Activated naive CD8-positive, alpha-beta T cell treated with anti-CD3 and anti-CD28 coated beads, Interleukin-2, amount 50 U/mL, for 24 hours (primary cell): ENCODE results near the gene ANO5.

Experiments
- ATAC-seq: fragments of 150-1000 bp; cut with Tn5 transposase; one replicate; pipeline ENCODE4 v1.10.0; 2021
- DNase-seq: peaks from one replicate; pipeline ENCODE4 v3.0.0; 2021
- H3K27ac Mint-ChIP-seq: one replicate; pipeline ENCODE4 v1.8.0; 2021; ENCODE audit warnings: mild to moderate bottlenecking, mixed read lengths
- H3K27me3 Mint-ChIP-seq: one replicate; pipeline ENCODE4 v1.8.0; 2021; ENCODE audit warnings: mixed read lengths
- H3K36me3 Mint-ChIP-seq: one replicate; pipeline ENCODE4 v1.8.0; 2021; ENCODE audit warnings: low read depth, mixed read lengths
- H3K4me1 Mint-ChIP-seq: one replicate; pipeline ENCODE4 v1.8.0; 2021; ENCODE audit warnings: mixed read lengths
- H3K4me3 Mint-ChIP-seq: one replicate; pipeline ENCODE4 v1.8.0; 2021; ENCODE audit warnings: mild to moderate bottlenecking, moderate library complexity, mixed read lengths
- H3K9me3 Mint-ChIP-seq: one replicate; pipeline ENCODE4 v1.8.0; 2021; ENCODE audit warnings: mixed read lengths

The ANO5 gene

DNA sequence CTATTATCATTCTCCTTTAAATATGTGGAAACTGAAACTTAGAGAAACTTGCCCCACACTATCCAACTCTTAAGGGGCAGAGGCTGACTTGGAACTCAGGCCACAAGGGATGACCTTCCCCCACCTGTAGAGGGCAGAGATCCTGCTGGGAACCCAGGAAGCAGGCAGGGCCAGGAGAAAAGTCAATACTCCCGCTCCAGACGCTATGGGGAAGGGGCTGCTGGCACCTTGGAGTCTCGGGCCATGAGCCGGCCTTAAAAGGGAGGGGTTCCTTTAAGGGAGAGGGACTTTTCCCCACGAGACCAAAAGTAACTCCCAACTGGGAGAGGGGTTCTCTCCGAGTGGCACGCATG is 620 bp upstream of the ANO5 start:
- Mint-ChIP-seq H3K9me3 (no peaks in the 10 kb centered on the region), H3K36me3 (no peaks in the 10 kb centered on the region), H3K27me3 (peaks cover 35% of the 10 kb centered on the region), H3K27ac (no peak overlapping the region), H3K4me1 (peaks cover 8% of the 10 kb centered on the region), H3K4me3 (peak overlapping the region; percentile 42)
- no peak for DNase-seq
- no peak for ATAC-seq

GRCh38 chr11:22193348-22194051 is 615 bp downstream of the ANO5 start:
- Mint-ChIP-seq H3K36me3 (no peaks in the 10 kb centered on the region), H3K27me3 (peaks cover 35% of the 10 kb centered on the region), H3K4me1 (peaks cover 8% of the 10 kb centered on the region), H3K27ac (no peak overlapping the region), H3K9me3 (no peaks in the 10 kb centered on the region), H3K4me3 (peak overlapping the region; percentile 42)
- ATAC-seq: peak; percentile 20
- DNase-seq: peak; percentile 2

DNA sequence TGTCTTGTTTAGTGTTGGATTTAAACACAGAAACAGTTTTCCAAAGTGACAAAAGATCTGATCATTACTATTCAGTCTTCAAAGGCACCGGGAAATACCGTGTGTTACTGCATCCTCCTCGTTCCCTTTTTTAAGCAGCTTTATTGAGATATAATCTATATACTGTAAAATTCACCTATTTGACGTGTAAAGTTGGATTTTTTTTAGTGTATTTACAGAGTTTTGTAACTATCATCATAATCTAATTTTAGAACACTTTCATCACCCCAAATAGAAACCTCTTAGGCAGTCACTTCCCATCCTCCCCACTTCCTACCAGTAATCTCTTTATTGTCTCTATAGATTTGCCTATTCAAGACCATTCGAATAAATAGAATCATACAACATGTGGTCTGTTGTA is 1.4 kb downstream of the ANO5 start:
- Mint-ChIP-seq H3K9me3 (no peaks in the 10 kb centered on the region), H3K4me1 (peaks cover 8% of the 10 kb centered on the region), H3K27me3 (peaks cover 35% of the 10 kb centered on the region), H3K4me3 (no peak overlapping the region), H3K27ac (no peak overlapping the region), H3K36me3 (no peaks in the 10 kb centered on the region)
- no peak for ATAC-seq
- DNase-seq: no peak

DNA sequence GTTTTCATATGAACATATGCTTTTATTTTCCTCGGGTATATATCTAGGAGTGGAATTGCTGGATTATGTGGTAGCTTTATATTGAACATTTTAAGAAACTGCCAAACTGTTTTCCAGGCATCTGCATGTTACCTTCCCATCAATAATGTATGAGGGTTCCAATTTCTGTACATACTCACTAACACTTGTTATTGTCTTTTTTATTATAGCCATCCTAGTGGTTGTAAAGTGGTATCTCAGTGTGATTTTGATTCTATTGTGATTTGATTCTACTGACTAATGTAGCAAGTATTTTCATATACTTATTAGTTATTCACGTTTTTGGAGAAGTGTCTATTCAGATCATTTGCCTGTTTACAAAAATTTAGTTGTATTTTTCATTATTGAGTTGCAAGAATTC is 2.0 kb downstream of the ANO5 start:
- peaks cover 35% of the 10 kb centered on the region for H3K27me3 Mint-ChIP-seq
- DNase-seq: no peak
- H3K4me1 Mint-ChIP-seq: peaks cover 8% of the 10 kb centered on the region

DNA sequence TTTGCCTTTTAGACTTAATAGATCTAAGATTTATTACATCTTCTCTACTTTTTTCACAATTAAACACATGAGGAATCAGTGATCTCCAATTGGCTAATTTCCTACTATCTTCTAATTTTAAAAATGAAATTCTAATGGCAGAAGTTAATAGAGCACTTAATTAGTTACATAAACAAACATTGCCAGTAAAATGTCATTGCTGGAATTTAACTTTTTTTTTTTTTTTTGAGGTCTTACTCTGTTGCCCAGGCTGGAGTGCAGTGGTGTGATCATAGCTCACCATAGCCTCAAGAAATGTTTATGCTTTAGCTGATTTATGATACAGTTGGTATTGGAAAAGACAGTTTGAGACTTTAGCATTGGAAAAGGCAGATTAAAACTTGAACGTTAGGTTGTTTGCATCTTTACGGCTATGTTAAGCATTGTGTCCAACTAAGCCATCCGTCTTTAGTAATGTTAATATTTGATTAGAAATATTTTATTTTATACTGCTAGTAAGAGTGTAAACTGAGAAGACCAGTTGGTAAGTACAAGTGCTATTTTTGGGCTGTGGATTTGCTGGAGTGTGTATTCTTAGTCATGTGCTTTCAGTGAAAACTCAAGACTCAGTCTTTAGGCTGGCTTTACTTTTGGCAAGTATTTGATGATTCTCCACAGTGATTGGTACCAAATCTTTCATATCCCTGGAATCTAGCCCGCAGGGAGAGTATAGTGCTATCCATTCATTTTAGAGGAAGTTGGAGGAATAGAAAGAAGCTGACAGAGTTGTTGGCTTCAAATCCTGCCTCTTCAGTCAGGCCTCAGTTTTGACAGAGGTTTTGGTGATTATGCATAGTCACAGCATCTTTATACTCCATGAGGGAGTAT is 4.5 kb downstream of the ANO5 start:
- ATAC-seq: no peak
- H3K9me3 Mint-ChIP-seq: no peaks in the 10 kb centered on the region
- peaks cover 26% of the 10 kb centered on the region for H3K27me3 Mint-ChIP-seq
- no peak overlapping the region for H3K4me3 Mint-ChIP-seq
- peaks cover 8% of the 10 kb centered on the region for H3K4me1 Mint-ChIP-seq
- no peak overlapping the region for H3K27ac Mint-ChIP-seq
- H3K36me3 Mint-ChIP-seq: no peaks in the 10 kb centered on the region
- no peak for DNase-seq

More for the DNA sequence above, 2.0 kb downstream of the ANO5 start:
- H3K9me3 Mint-ChIP-seq: no peaks in the 10 kb centered on the region
- no peak overlapping the region for H3K27ac Mint-ChIP-seq
- H3K36me3 Mint-ChIP-seq: no peaks in the 10 kb centered on the region
- H3K4me3 Mint-ChIP-seq: no peak overlapping the region
- no peak for ATAC-seq

GRCh38 chr11:22199243-22199642 is 6.4 kb downstream of the ANO5 start:
- H3K36me3 Mint-ChIP-seq: no peaks in the 10 kb centered on the region
- H3K4me1 Mint-ChIP-seq: no peaks in the 10 kb centered on the region
- ATAC-seq (no peak), DNase-seq (no peak)
- H3K27ac Mint-ChIP-seq: no peak overlapping the region
- H3K4me3 Mint-ChIP-seq: no peak overlapping the region
- no peaks in the 10 kb centered on the region for H3K9me3 Mint-ChIP-seq
- H3K27me3 Mint-ChIP-seq: peaks cover 10% of the 10 kb centered on the region

- H3K4me1 Mint-ChIP-seq: no peaks in the 10 kb centered on the region
- H3K9me3 Mint-ChIP-seq: no peaks in the 10 kb centered on the region
- H3K27me3 Mint-ChIP-seq: peaks cover 3% of the 10 kb centered on the region
- H3K36me3 Mint-ChIP-seq: no peaks in the 10 kb centered on the region
- H3K27ac Mint-ChIP-seq: no peak overlapping the region
- no peak overlapping the region for H3K4me3 Mint-ChIP-seq
- DNase-seq (no peak), ATAC-seq (no peak)
These were observed 10.4 kb downstream of the ANO5 start for GRCh38 chr11:22203281-22203680.

GRCh38 chr11:22207162-22207561 is 14.3 kb downstream of the ANO5 start:
- Mint-ChIP-seq H3K36me3 (no peaks in the 10 kb centered on the region), H3K4me3 (no peak overlapping the region), H3K4me1 (no peaks in the 10 kb centered on the region), H3K27me3 (no peaks in the 10 kb centered on the region), H3K9me3 (no peaks in the 10 kb centered on the region), H3K27ac (no peak overlapping the region)
- ATAC-seq (no peak), DNase-seq (no peak)

DNA sequence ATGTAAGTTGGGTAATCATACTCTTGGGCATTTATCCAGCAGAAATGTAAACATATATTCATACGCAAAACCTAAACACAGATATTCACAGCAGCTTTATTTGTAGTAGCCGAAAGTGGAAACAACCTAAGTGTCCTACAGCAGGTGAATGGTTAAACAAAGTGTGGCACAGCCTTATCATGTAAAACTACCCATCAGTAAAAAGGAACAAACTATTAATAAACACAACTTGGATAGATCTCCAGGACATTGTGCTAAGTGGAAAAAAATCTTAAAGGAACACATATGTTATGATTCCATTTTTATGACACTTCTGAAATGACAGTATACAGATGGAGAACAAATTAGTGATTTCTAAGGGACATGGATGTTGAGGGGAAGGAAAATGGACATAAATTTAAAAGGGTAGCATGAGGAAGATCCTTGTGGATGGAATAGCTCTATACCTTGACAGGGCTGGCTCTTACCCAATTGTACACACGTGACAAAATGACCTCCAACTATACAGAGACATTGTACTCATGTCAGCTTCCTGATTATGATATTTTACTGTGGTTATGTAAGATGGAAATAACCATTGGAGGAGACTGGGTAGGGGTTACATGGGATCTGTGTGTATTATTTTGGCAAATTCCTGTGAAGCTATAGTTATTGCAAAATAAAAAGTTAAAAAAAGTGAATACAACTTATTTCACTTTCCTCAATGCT is 15.4 kb downstream of the ANO5 start:
- Mint-ChIP-seq H3K4me1 (no peaks in the 10 kb centered on the region), H3K27ac (no peak overlapping the region), H3K27me3 (no peaks in the 10 kb centered on the region), H3K4me3 (no peak overlapping the region), H3K36me3 (no peaks in the 10 kb centered on the region), H3K9me3 (no peaks in the 10 kb centered on the region)
- DNase-seq: no peak
- ATAC-seq: no peak

- H3K4me1 Mint-ChIP-seq: no peaks in the 10 kb centered on the region
- no peaks in the 10 kb centered on the region for H3K36me3 Mint-ChIP-seq
- H3K9me3 Mint-ChIP-seq: no peaks in the 10 kb centered on the region
- no peak overlapping the region for H3K4me3 Mint-ChIP-seq
- DNase-seq (no peak), ATAC-seq (no peak)
- H3K27me3 Mint-ChIP-seq: no peaks in the 10 kb centered on the region
- H3K27ac Mint-ChIP-seq: no peak overlapping the region
These were observed 24.1 kb downstream of the ANO5 start for GRCh38 chr11:22216940-22217339.

GRCh38 chr11:22221143-22221542 is 28.3 kb downstream of the ANO5 start:
- H3K4me1 Mint-ChIP-seq: no peaks in the 10 kb centered on the region
- no peak overlapping the region for H3K4me3 Mint-ChIP-seq
- H3K27ac Mint-ChIP-seq: no peak overlapping the region
- ATAC-seq: no peak
- no peak for DNase-seq
- H3K36me3 Mint-ChIP-seq: no peaks in the 10 kb centered on the region
- H3K27me3 Mint-ChIP-seq: no peaks in the 10 kb centered on the region
- no peaks in the 10 kb centered on the region for H3K9me3 Mint-ChIP-seq

- Mint-ChIP-seq H3K27me3 (no peaks in the 10 kb centered on the region), H3K36me3 (no peaks in the 10 kb centered on the region), H3K4me3 (no peak overlapping the region), H3K9me3 (no peaks in the 10 kb centered on the region), H3K4me1 (no peaks in the 10 kb centered on the region), H3K27ac (no peak overlapping the region)
- no peak for ATAC-seq
- no peak for DNase-seq
These were observed 32.3 kb downstream of the ANO5 start for GRCh38 chr11:22225190-22225589.

DNA sequence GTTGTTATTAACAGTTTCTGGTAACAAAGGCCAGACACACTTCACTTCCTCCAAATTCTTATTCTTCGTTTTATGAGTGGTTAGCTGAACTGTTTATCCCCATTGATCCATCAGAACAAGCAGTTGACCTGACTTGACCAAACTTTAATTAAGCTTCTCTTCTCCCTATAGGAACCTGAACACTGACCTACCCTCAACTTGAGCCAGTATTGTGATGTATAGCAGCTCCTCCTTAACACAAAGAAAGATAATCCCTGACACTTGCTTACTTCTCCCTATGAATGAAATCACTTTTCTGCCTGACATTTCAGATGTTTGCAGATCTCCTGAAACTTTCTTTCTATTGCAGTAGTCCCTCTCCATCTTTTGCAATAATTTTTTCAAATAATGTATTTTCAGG is 41.9 kb downstream of the ANO5 start:
- Mint-ChIP-seq H3K27me3 (peaks cover 6% of the 10 kb centered on the region), H3K4me3 (no peak overlapping the region), H3K27ac (no peak overlapping the region), H3K36me3 (no peaks in the 10 kb centered on the region), H3K4me1 (no peaks in the 10 kb centered on the region), H3K9me3 (no peaks in the 10 kb centered on the region)
- DNase-seq (no peak), ATAC-seq (no peak)

DNA sequence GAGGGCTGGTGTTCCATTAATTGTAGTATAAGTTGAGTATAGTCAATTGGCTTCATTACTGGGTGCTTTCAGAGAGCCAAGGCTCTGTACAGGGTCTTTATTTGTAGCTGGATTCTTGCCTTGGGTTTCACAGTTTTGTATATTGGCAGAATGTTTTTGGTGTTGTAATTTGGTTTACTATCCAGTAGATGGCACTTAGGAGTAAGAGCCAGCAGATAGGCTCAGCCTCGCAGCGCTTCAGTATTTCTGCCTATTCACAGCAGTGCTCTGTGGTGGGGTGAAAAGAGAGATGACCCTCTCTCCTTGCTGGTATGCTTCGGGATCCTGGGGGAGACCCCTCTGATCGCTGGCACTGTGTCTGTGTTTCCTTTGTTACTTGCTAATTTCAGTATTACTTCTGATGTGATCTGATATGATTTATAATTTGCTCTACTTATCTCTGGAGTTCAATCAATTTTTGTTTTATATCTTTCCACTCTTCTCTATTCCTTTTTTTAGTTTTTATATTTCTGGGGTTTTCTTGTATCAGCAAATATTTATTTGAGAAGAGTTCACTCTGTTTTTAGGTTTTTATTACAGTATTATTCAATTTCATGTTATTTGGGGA is 52.2 kb downstream of the ANO5 start:
- Mint-ChIP-seq H3K4me1 (no peaks in the 10 kb centered on the region), H3K4me3 (no peak overlapping the region), H3K36me3 (no peaks in the 10 kb centered on the region), H3K9me3 (no peaks in the 10 kb centered on the region), H3K27me3 (peaks cover 14% of the 10 kb centered on the region), H3K27ac (no peak overlapping the region)
- DNase-seq: no peak
- ATAC-seq: peak; percentile 40
